GM12875 (cell line): ENCODE data around the gene KIF5C.

Source experiments
- H3K4me3 ChIP-seq: one replicate; pipeline ENCODE4 v1.5.1; 2011; ENCODE audit warnings: low read depth, low read length, control low read depth
- TF ChIP-seq, protein P1 (sequence below): IDR thresholded peaks from 2 replicates; pipeline ENCODE4 v1.5.1; 2011; ENCODE audit warnings: low read depth, mild to moderate bottlenecking, control low read depth, inconsistent platforms, low read length, moderate library complexity, borderline replicate concordance; ENCODE audit not compliant: insufficient read depth

Gene KIF5C

GRCh38 chr2:149005471-149006077 is 130.5 kb downstream of the KIF5C start:
- TF ChIP-seq, protein P1, sequence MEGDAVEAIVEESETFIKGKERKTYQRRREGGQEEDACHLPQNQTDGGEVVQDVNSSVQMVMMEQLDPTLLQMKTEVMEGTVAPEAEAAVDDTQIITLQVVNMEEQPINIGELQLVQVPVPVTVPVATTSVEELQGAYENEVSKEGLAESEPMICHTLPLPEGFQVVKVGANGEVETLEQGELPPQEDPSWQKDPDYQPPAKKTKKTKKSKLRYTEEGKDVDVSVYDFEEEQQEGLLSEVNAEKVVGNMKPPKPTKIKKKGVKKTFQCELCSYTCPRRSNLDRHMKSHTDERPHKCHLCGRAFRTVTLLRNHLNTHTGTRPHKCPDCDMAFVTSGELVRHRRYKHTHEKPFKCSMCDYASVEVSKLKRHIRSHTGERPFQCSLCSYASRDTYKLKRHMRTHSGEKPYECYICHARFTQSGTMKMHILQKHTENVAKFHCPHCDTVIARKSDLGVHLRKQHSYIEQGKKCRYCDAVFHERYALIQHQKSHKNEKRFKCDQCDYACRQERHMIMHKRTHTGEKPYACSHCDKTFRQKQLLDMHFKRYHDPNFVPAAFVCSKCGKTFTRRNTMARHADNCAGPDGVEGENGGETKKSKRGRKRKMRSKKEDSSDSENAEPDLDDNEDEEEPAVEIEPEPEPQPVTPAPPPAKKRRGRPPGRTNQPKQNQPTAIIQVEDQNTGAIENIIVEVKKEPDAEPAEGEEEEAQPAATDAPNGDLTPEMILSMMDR, result no peak
- H3K4me3 ChIP-seq, result no peak overlapping the region

DNA sequence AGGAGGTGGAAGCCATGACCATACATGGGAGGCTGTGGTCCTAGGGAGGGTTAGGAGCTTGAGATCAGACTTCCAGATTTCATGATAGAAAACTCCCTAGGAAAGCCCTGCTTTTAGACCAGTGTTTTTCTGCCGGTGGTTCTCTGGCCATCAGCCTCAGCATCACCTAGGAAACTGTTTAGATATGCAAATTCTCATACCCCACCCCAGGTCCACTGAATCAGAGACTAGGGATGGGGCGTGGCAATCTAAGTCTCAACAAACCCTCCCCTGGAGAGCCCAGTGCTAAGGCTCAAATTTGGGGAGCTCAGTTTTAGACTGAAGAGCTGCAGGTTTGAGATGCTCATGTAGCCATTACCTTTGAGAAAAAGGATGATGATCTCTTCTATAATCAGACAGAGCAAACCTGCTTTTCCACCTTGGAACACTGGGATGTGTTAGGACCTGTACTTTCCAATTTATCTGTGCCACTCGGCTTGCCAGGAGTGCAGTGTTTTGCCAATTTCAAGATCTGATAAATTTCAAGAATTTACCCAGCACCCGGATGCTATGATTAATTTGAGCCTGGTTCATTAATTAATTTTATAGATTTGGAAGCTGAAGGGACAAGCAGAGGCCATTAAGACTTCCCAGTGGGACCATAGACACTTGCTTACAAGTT is 132.0 kb downstream of the KIF5C start:
- TF ChIP-seq, protein P1, result no peak
- no peak overlapping the region for H3K4me3 ChIP-seq

DNA sequence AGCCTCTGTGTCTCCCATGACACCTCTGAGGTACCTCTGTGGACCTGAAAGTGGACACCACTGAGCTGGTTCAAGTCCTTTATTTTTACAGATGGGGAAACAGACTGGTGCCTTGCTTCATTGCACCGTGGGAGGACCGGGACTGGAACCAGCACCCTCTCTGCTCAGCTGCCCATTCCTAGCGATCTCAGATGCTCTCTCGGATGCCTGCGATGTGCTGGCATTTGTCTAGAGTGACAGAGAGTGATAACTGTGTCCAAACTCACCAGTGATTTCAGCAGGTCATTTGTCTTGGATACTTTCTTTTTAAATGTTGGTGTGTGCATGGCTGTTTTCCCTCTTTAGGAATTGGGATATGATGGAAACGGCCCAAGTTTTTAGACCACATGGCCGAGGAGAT is 133.4 kb downstream of the KIF5C start:
- no peak overlapping the region for H3K4me3 ChIP-seq
- TF ChIP-seq, protein P1, result no peak

- TF ChIP-seq, protein P1, result no peak
- no peak overlapping the region for H3K4me3 ChIP-seq
These were observed 134.8 kb downstream of the KIF5C start for GRCh38 chr2:149009576-149010461.

DNA sequence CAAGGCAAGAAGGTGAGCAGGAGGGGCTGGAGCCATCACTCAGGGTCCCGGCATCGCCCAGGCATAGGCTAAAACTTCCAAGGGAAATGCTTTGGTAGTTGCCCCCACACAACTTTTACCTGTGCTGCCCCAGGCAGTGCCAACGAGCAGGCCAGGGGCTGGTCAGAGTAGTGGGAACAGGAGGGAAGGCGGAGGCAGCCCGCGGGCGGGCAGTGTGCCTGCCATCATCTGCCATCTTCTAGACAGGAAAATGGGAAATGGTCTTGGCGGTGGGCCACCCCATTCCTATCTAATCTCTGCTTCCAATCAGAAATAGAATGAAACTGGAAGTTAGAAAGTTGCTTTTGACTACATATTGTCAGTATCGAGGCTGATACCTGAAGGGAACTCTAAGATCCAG is 137.5 kb downstream of the KIF5C start:
- TF ChIP-seq, protein P1, result no peak

DNA sequence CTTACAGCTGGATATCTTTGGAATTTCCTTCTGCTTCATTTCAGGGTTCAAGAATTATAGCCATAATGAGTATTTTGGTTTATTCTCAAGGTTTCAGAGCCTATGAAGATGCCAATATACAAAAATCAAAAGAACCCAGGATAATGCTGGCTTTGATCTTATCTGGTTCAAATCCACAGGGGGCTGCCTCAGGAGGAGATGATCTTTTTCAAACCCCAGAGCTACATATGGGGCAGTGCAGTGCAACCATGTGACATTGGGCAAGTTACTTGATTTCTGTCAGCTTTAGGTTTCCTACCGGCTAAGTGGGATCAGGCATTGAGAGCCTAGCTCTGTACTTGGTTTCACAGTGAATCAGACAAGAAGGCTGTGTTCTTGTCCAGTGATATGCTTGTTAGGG is 140.5 kb downstream of the KIF5C start:
- H3K4me3 ChIP-seq, result no peak overlapping the region

More for the DNA sequence above, 137.5 kb downstream of the KIF5C start:
- H3K4me3 ChIP-seq, result no peak overlapping the region

More for the DNA sequence above, 140.5 kb downstream of the KIF5C start:
- TF ChIP-seq, protein P1, result no peak
